Subcutaneous adipose tissue (tissue), 4 donors: ENCODE data around the gene TMEM233. TPM values are rescaled to one million over a fixed set of nuclear protein-coding genes. Genes with fewer than 3 reads are reported as not detected.

ENCODE experiments used
- small RNA-seq: library from RNA; depleted of rRNA; stranded (forward); fragments of <200 nt; gene quantifications from one replicate; pipeline ENCODE3, GENCODE V24; 2016
- total RNA-seq, 4 donors: library from RNA; depleted of rRNA; stranded (reverse); fragments of >200 nt; gene quantifications; one replicate each; pipeline ENCODE4 v1.1.0, GENCODE V29; 2016
- TF ChIP-seq, protein P1 (sequence below): fragments of 450-650 bp; IDR thresholded peaks from one replicate; pipeline ENCODE4 v1.5.1; 2016; ENCODE audit warnings: low read depth, mild to moderate bottlenecking, control low read depth, antibody characterized with exemption, moderate library complexity

TMEM233 gene
- total RNA-seq, 4 donors from 2014 or later, result 0.17 to 0.82 (median 0.41) TPM

DNA sequence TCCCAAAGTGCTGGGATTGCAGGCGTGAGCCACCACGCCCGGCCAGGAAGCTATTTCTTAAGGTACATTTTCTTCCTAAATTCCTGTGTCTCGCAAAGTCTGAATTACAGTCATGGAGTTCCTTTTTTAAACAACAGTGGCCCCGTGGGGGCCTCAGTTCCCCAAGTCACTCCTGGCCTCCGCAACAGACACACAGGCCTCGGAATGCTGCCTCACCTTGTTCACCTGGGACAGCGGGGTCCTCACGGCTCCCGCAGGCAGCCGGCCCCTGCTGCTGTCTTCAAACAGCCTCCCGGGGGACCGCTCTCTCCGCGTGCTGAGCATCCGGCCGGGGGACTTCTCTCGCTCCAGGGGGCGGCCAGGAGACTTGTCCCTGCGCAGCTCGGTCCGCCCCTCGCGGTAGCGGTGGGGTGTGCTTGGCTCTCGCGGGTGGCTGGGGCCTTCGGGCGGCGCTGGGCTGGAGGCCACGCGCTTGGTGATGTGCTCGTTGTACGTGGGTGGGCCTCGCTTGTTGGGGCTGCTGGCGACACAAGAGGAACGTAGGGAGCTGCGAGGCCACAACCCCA is 96.4 kb downstream of the TMEM233 start:
- TF ChIP-seq, protein P1, sequence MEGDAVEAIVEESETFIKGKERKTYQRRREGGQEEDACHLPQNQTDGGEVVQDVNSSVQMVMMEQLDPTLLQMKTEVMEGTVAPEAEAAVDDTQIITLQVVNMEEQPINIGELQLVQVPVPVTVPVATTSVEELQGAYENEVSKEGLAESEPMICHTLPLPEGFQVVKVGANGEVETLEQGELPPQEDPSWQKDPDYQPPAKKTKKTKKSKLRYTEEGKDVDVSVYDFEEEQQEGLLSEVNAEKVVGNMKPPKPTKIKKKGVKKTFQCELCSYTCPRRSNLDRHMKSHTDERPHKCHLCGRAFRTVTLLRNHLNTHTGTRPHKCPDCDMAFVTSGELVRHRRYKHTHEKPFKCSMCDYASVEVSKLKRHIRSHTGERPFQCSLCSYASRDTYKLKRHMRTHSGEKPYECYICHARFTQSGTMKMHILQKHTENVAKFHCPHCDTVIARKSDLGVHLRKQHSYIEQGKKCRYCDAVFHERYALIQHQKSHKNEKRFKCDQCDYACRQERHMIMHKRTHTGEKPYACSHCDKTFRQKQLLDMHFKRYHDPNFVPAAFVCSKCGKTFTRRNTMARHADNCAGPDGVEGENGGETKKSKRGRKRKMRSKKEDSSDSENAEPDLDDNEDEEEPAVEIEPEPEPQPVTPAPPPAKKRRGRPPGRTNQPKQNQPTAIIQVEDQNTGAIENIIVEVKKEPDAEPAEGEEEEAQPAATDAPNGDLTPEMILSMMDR, result no peak

DNA sequence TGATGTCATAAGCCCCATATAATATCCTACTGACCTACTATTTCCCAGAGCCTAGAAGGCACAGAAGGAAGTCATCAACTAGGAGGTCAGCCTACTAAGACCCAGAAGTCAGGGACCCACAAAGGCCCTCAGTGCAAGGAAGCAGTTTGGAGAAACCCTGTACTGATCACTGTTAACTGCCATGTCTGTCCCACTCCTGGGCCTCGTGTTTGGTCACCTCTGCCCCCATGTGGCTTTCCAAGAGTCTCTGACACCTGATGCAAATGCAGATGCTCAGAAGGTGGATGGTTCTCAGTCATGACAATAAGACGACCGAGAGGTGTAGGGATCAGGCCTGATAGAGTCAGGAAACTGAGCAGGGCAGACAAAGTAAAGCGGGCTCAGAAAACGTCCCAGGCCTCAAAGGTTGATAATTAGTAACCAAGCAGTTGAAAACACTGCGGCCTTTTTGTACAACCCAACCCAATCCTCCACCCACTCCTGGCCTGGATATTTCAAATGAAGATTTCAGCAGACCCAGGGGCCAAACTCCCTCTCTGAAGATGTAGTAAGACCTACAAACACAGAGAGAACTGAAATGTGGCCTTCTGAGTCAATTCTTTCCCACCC is 97.7 kb downstream of the TMEM233 start:
- TF ChIP-seq, protein P1, result no peak

DNA sequence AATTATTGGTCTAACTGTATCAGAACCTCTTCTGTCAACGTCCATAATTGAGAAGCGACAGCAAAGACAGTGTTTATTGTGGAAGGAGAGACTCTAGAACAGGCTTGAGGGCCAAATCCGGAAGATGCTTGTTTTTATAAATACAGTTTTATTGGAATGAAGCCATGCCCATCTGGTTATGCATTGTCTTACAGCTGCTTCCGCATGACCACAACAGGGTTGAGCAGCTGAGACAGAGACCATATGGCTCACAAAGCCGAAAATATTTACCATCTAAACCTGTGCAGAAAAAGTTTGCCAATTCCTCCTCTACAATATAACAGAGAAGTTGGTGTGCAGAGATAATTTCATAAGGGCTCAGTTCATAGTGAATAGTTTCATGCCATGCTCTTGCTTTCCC is 98.8 kb downstream of the TMEM233 start:
- TF ChIP-seq, protein P1, result no peak

Small RNA genes within 50 kb of the gene (small RNA-seq; reads per million reads assigned to genes)
- not detected for gene RN7SKP197

Other genes starting within 250 kb of the TMEM233 start
- 10 to 100 TPM; 15.7 to 51.8 (median 32.1) TPM for gene PRKAB1, start 74.4 kb downstream of the TMEM233 start, total RNA-seq